PFSK-1 (cell line): ENCODE data around the gene OLFM2.

Experiments
- FOXP2 ChIP-seq: optimal IDR thresholded peaks from 2 replicates; pipeline ENCODE3; 2011; ENCODE audit warnings: borderline replicate concordance, control low read depth, inconsistent platforms; ENCODE audit not compliant: insufficient read depth; ENCODE audit errors: extremely low read length, extremely low read depth
- POLR2AphosphoS5 ChIP-seq: IDR thresholded peaks from 2 replicates; pipeline ENCODE4 v1.6.1; 2012; ENCODE audit warnings: low read depth, mild to moderate bottlenecking, control low read depth, low read length, moderate library complexity
- SIN3A ChIP-seq: IDR thresholded peaks from 2 replicates; pipeline ENCODE4 v1.6.1; 2012; ENCODE audit warnings: mild to moderate bottlenecking, low read length, moderate library complexity, borderline replicate concordance; ENCODE audit not compliant: insufficient read depth
- TAF1 ChIP-seq: IDR thresholded peaks from 2 replicates; pipeline ENCODE4 v1.6.1; 2012; ENCODE audit warnings: low read length, control low read depth, borderline replicate concordance; ENCODE audit not compliant: insufficient read depth
- TF ChIP-seq, protein P1 (sequence below), 2 experiments: IDR thresholded peaks; 2 replicates each; pipeline versions ENCODE4 v1.6.1 to v1.8.0; 2011 to 2012; ENCODE audit warnings: low read depth in 2 of 2, low read length in 2 of 2, control low read depth in 1 of 2, inconsistent platforms in 1 of 2, mild to moderate bottlenecking in 1 of 2, moderate library complexity in 1 of 2; ENCODE audit not compliant: insufficient read depth in 1 of 2

Gene OLFM2

DNA sequence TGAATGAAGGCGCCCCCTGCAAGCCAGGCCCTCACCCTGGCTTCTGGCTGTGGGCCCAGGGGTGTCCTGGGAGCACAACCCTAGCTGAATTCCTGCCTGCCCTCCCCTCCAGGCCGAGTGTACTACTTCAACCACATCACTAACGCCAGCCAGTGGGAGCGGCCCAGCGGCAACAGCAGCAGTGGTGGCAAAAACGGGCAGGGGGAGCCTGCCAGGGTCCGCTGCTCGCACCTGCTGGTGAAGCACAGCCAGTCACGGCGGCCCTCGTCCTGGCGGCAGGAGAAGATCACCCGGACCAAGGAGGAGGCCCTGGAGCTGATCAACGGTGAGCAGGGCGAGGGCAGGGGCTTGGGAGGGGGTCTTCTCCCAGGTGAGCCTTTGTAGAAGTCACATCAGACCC is 98.0 kb downstream of the OLFM2 start:
- TF ChIP-seq, protein P1, sequence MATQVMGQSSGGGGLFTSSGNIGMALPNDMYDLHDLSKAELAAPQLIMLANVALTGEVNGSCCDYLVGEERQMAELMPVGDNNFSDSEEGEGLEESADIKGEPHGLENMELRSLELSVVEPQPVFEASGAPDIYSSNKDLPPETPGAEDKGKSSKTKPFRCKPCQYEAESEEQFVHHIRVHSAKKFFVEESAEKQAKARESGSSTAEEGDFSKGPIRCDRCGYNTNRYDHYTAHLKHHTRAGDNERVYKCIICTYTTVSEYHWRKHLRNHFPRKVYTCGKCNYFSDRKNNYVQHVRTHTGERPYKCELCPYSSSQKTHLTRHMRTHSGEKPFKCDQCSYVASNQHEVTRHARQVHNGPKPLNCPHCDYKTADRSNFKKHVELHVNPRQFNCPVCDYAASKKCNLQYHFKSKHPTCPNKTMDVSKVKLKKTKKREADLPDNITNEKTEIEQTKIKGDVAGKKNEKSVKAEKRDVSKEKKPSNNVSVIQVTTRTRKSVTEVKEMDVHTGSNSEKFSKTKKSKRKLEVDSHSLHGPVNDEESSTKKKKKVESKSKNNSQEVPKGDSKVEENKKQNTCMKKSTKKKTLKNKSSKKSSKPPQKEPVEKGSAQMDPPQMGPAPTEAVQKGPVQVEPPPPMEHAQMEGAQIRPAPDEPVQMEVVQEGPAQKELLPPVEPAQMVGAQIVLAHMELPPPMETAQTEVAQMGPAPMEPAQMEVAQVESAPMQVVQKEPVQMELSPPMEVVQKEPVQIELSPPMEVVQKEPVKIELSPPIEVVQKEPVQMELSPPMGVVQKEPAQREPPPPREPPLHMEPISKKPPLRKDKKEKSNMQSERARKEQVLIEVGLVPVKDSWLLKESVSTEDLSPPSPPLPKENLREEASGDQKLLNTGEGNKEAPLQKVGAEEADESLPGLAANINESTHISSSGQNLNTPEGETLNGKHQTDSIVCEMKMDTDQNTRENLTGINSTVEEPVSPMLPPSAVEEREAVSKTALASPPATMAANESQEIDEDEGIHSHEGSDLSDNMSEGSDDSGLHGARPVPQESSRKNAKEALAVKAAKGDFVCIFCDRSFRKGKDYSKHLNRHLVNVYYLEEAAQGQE (IDR thresholded peaks at IDR 0.05; ENCODE audit: insufficient read depth in 1 of 2, low read depth in 2 of 2, low read length in 2 of 2): no peak
- no peak for TF ChIP-seq SIN3A
- TF ChIP-seq POLR2AphosphoS5: no peak
- TF ChIP-seq FOXP2: no peak
- no peak for TF ChIP-seq TAF1

DNA sequence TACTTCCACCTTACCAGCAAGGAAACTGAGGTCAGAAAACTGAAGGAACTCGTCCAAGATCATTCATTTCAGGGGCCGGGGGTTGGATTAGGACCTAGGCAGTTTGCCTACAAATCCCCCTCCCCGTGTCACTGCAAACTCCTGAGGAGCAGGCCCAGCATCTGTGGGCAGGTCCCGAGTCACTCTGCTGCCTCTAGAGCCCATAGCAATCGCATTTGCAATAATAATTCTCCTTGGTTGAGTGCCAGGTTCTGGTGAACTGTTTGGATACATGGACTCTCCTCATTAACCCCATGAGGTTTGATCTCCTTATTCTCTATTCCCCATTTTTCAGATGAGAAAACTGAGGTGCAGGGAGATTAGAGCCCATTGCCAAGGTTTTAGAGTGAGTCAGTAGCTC is 100.3 kb downstream of the OLFM2 start:
- TF ChIP-seq POLR2AphosphoS5: no peak; the same call in 1 of the 2 replicates
- TF ChIP-seq TAF1: no peak
- no peak for TF ChIP-seq FOXP2
- TF ChIP-seq, protein P1 (IDR thresholded peaks at IDR 0.05; ENCODE audit: insufficient read depth in 1 of 2, low read depth in 2 of 2, low read length in 2 of 2): no peak
- no peak for TF ChIP-seq SIN3A

DNA sequence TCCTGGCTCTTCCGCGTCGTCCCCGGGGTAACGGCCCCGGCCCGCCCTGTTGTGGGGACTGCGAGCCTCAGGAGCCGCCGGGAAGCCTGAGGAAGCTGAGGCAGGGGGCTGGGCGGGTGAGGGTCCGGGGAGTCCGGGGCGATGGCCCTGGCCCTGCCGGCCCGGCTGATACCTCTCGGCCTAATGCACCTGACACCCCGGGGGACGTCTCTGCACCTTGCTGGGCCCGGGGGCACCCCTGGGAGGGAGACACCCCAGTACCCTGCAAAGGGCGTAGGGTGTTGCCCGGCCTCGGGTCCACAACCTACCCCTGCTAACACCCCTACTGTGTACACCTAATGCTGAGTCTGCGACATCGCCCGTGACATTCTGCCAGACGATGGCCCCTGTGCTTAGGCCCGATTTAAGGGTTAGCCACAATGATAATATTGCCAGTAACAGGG is 100.8 kb downstream of the OLFM2 start:
- no peak; the same call in 1 of the 2 replicates for TF ChIP-seq POLR2AphosphoS5
- no peak for TF ChIP-seq FOXP2
- TF ChIP-seq, protein P1 (IDR thresholded peaks at IDR 0.05; ENCODE audit: insufficient read depth in 1 of 2, low read depth in 2 of 2, low read length in 2 of 2): no peak
- no peak for TF ChIP-seq TAF1
- TF ChIP-seq SIN3A: no peak

DNA sequence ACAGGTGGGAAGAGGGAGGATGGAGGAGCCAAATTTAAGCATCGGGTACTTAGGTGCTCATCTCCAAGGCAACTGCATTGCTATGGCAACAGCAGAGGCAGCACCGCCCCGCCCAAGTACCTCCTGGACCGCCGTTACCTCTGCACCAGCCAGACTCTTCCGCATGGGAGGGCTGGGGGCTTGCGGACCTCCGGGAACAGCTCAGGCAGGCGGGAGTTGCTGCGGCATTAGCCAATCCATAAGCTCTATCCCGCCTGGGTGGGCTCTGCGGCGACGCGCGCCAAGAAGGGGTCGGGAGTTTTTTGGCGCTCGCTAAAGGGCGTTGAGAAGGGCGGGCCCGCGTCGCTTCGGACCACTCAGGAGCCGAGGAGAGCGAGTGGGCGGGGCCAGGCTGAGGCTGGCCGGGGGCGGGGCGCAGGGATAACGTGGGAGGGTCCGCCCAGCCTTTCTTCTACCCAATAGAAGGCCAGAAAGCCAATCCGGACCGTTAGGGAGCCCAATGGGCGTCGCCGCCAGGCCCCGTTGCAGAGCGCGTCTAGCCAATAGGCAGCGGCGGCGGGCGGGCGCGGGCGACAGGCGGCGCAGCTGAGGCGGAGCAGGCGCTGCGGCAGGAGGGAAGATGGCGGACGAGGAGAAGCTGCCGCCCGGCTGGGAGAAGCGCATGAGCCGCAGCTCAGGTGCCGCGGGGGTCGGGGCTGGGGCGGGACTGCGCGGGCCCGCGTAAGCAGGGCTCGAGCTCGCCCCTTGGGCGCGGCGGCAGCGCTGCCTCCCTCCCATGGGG is 101.4 kb downstream of the OLFM2 start, which contains the start of gene PIN1:
Gene PIN1 (plus strand): TSS at position 593 of the 781 bp plus-strand sequence. CDS start 27 bp downstream, at position 620.
- TF ChIP-seq POLR2AphosphoS5 (0 out of 2 replicates have a peak, but pooled peaks have one; percentile 41), SIN3A (no peak), FOXP2 (peak; percentile 84), TAF1 (peak; percentile 81; the same call in 1 of the 2 replicates)
- TF ChIP-seq, protein P1 (IDR thresholded peaks at IDR 0.05; ENCODE audit: insufficient read depth in 1 of 2, low read depth in 2 of 2, low read length in 2 of 2): no peak
